Mesendoderm (in vitro differentiated cells): ENCODE results near the gene C2CD2L.

Experiments used
- DNase-seq: peaks from one replicate; pipeline ENCODE4 v3.0.0; 2013
- H2AK5ac ChIP-seq: 2 replicates; pipeline ENCODE4 v1.6.1; 2013; ENCODE audit warnings: low read length, inconsistent platforms
- H2BK120ac ChIP-seq: 2 replicates; pipeline ENCODE4 v1.6.1; 2013; ENCODE audit warnings: low read depth, mild to moderate bottlenecking, low read length, moderate library complexity, mixed read lengths
- H2BK15ac ChIP-seq: replicated peaks from 2 replicates; pipeline ENCODE4 v1.6.1; 2013; ENCODE audit warnings: low read depth, mild to moderate bottlenecking, moderate library complexity
- H2BK5ac ChIP-seq: 2 replicates; pipeline ENCODE4 v1.6.1; 2013; ENCODE audit warnings: low read length, inconsistent platforms
- H3K18ac ChIP-seq: 2 replicates; pipeline ENCODE4 v1.6.1; 2013; ENCODE audit warnings: mild to moderate bottlenecking, low read length, mixed read lengths
- H3K23ac ChIP-seq: one replicate; pipeline ENCODE4 v1.6.1; 2013; ENCODE audit warnings: low read length
- H3K27ac ChIP-seq: 2 replicates; pipeline ENCODE4 v1.5.1; 2013; ENCODE audit warnings: low read depth, mild to moderate bottlenecking, inconsistent platforms, low read length, moderate library complexity
- H3K27me3 ChIP-seq: 2 replicates; pipeline ENCODE4 v1.6.1; 2013; ENCODE audit warnings: low read length, control low read depth, mild to moderate bottlenecking, inconsistent platforms; ENCODE audit not compliant: insufficient read depth, poor library complexity
- H3K36me3 ChIP-seq: 2 replicates; pipeline ENCODE4 v1.6.1; 2013; ENCODE audit warnings: low read length, inconsistent platforms; ENCODE audit not compliant: control insufficient read depth, insufficient read depth
- H3K4ac ChIP-seq: one replicate; pipeline ENCODE4 v1.6.1; 2013; ENCODE audit warnings: low read depth, mild to moderate bottlenecking, low read length, moderate library complexity
- H3K4me1 ChIP-seq: 2 replicates; pipeline ENCODE4 v1.6.1; 2013; ENCODE audit warnings: low read depth, low read length, inconsistent platforms; ENCODE audit not compliant: control insufficient read depth
- H3K4me2 ChIP-seq: 2 replicates; pipeline ENCODE4 v1.6.1; 2013; ENCODE audit warnings: low read length
- H3K4me3 ChIP-seq: 2 replicates; pipeline ENCODE4 v1.5.1; 2013; ENCODE audit warnings: mild to moderate bottlenecking, low read length
- H3K56ac ChIP-seq: one replicate; pipeline ENCODE4 v1.6.1; 2013; ENCODE audit warnings: low read length
- H3K79me1 ChIP-seq: 2 replicates; pipeline ENCODE4 v1.6.1; 2013; ENCODE audit warnings: low read length, inconsistent platforms
- H3K79me2 ChIP-seq: 2 replicates; pipeline ENCODE4 v1.6.1; 2013; ENCODE audit warnings: mild to moderate bottlenecking, low read length; ENCODE audit not compliant: control insufficient read depth, insufficient read depth
- H3K9ac ChIP-seq: 2 replicates; pipeline ENCODE4 v1.6.1; 2013; ENCODE audit warnings: low read length, inconsistent platforms
- H4K5ac ChIP-seq: one replicate; pipeline ENCODE4 v1.6.1; 2013; ENCODE audit warnings: low read length
- H4K8ac ChIP-seq: one replicate; pipeline ENCODE4 v1.6.1; 2013; ENCODE audit warnings: low read depth, mild to moderate bottlenecking, control low read depth, low read length, moderate library complexity
- WGBS: extraction: QIAGEN DNeasy Blood & Tissue Kit; methylation state at CpG from one replicate; pipeline ENCODE4 v1.1.7; 2013; ENCODE audit warnings: low lambda C conversion rate, missing lambda C conversion rate; ENCODE audit not compliant: insufficient coverage; ENCODE audit errors: extremely low coverage; 5-methylcytosine and 5-hydroxymethylcytosine counted together

Gene C2CD2L

GRCh38 chr11:119152043-119152442 lies 44.9 kb downstream of the C2CD2L start:
- Histone ChIP-seq H3K9ac (no peak overlapping the region), H3K36me3 (no peaks in the 10 kb centered on the region), H3K4me3 (no peak overlapping the region), H3K18ac (no peak overlapping the region), H3K4ac (no peak overlapping the region), H3K23ac (no peak overlapping the region), H3K4me1 (peaks cover 3% of the 10 kb centered on the region), H4K5ac (no peak overlapping the region), H2BK15ac (no peak overlapping the region), H3K27me3 (peaks cover 8% of the 10 kb centered on the region), H3K79me2 (no peaks in the 10 kb centered on the region), H3K56ac (no peak overlapping the region), H2BK120ac (no peak overlapping the region), H3K27ac (no peak overlapping the region), H3K4me2 (no peak overlapping the region), H2AK5ac (no peak overlapping the region), H2BK5ac (no peak overlapping the region), H3K79me1 (no peaks in the 10 kb centered on the region), H4K8ac (no peak overlapping the region)
- WGBS, result no CpG with 5 or more reads among the region's 9 CpGs
- no peak for DNase-seq

GRCh38 chr11:119152604-119153003 lies 45.5 kb downstream of the C2CD2L start:
- no peak overlapping the region for H3K27ac ChIP-seq
- H4K8ac ChIP-seq, result no peak overlapping the region
- H3K9ac ChIP-seq, result no peak overlapping the region
- H3K4me1 ChIP-seq, result peaks cover 3% of the 10 kb centered on the region
- no peak overlapping the region for H4K5ac ChIP-seq
- WGBS, result 100% methylated on average over 3 of the region's 4 CpGs
- no peak overlapping the region for H3K4ac ChIP-seq
- H2BK5ac ChIP-seq, result no peak overlapping the region
- no peak for DNase-seq
- H3K27me3 ChIP-seq, result peaks cover 7% of the 10 kb centered on the region
- H3K4me3 ChIP-seq, result no peak overlapping the region
- no peak overlapping the region for H3K18ac ChIP-seq
- no peak overlapping the region for H2BK15ac ChIP-seq
- H3K4me2 ChIP-seq, result no peak overlapping the region
- H2BK120ac ChIP-seq, result no peak overlapping the region
- H3K79me1 ChIP-seq, result no peaks in the 10 kb centered on the region
- no peak overlapping the region for H2AK5ac ChIP-seq
- no peak overlapping the region for H3K23ac ChIP-seq
- no peak overlapping the region for H3K56ac ChIP-seq
- no peaks in the 10 kb centered on the region for H3K36me3 ChIP-seq
- H3K79me2 ChIP-seq, result no peaks in the 10 kb centered on the region

- peak; percentile 72 for DNase-seq
- H4K8ac ChIP-seq, result no peak overlapping the region
- no peak overlapping the region for H3K18ac ChIP-seq
- H2BK5ac ChIP-seq, result no peak overlapping the region
- H3K4me3 ChIP-seq, result no peak overlapping the region
- H3K79me2 ChIP-seq, result no peaks in the 10 kb centered on the region
- peaks cover 1% of the 10 kb centered on the region for H3K4me1 ChIP-seq
- no peaks in the 10 kb centered on the region for H3K79me1 ChIP-seq
- no peak overlapping the region for H2BK120ac ChIP-seq
- H3K27me3 ChIP-seq, result peaks cover 7% of the 10 kb centered on the region
- no peak overlapping the region for H3K4me2 ChIP-seq
- H3K36me3 ChIP-seq, result no peaks in the 10 kb centered on the region
- no peak overlapping the region for H3K56ac ChIP-seq
- H2AK5ac ChIP-seq, result no peak overlapping the region
- no CpG with 5 or more reads among the region's 9 CpGs for WGBS
- H3K23ac ChIP-seq, result no peak overlapping the region
- no peak overlapping the region for H3K27ac ChIP-seq
- H4K5ac ChIP-seq, result no peak overlapping the region
- H2BK15ac ChIP-seq, result no peak overlapping the region
- no peak overlapping the region for H3K4ac ChIP-seq
- no peak overlapping the region for H3K9ac ChIP-seq
Measured at GRCh38 chr11:119153049-119153818, 46.1 kb downstream of the C2CD2L start.

DNA sequence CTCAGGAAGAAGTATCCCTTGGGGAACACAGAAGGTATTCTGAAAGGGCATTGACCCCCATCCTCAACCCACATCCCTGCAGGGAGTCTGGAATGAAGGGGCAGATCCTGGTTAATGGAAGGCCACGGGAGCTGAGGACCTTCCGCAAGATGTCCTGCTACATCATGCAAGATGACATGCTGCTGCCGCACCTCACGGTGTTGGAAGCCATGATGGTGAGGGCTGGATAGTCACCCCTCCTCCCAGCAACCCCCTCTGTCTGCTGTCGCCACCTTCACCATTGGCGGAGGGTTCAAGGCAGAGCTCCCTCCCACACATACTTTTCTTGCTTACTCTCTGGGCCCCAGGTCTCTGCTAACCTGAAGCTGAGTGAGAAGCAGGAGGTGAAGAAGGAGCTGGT lies 47.0 kb downstream of the C2CD2L start:
- H4K5ac ChIP-seq, result no peak overlapping the region
- H3K27ac ChIP-seq, result no peak overlapping the region
- no peak for DNase-seq
- H3K56ac ChIP-seq, result no peak overlapping the region
- no peaks in the 10 kb centered on the region for H3K79me2 ChIP-seq
- H2BK120ac ChIP-seq, result no peak overlapping the region
- H3K18ac ChIP-seq, result no peak overlapping the region
- H4K8ac ChIP-seq, result no peak overlapping the region
- no peak overlapping the region for H2BK5ac ChIP-seq
- H2AK5ac ChIP-seq, result no peak overlapping the region
- no peak overlapping the region for H2BK15ac ChIP-seq
- H3K23ac ChIP-seq, result no peak overlapping the region
- H3K27me3 ChIP-seq, result peaks cover 7% of the 10 kb centered on the region
- H3K36me3 ChIP-seq, result no peaks in the 10 kb centered on the region
- H3K4me2 ChIP-seq, result no peak overlapping the region
- no peak overlapping the region for H3K4ac ChIP-seq
- H3K4me1 ChIP-seq, result no peaks in the 10 kb centered on the region
- H3K4me3 ChIP-seq, result no peak overlapping the region
- WGBS, result no CpG with 5 or more reads among the region's 6 CpGs
- H3K79me1 ChIP-seq, result no peaks in the 10 kb centered on the region
- no peak overlapping the region for H3K9ac ChIP-seq

- no peak overlapping the region for H3K23ac ChIP-seq
- H3K27ac ChIP-seq, result no peak overlapping the region
- no peak overlapping the region for H3K4ac ChIP-seq
- no peaks in the 10 kb centered on the region for H3K79me1 ChIP-seq
- H2AK5ac ChIP-seq, result no peak overlapping the region
- H2BK120ac ChIP-seq, result no peak overlapping the region
- no peak overlapping the region for H3K56ac ChIP-seq
- H3K4me3 ChIP-seq, result no peak overlapping the region
- no peak overlapping the region for H2BK15ac ChIP-seq
- no peak overlapping the region for H3K18ac ChIP-seq
- H4K8ac ChIP-seq, result no peak overlapping the region
- no CpG with 5 or more reads among the region's 8 CpGs for WGBS
- H3K79me2 ChIP-seq, result no peaks in the 10 kb centered on the region
- no peaks in the 10 kb centered on the region for H3K36me3 ChIP-seq
- no peaks in the 10 kb centered on the region for H3K4me1 ChIP-seq
- H3K4me2 ChIP-seq, result no peak overlapping the region
- DNase-seq, result peak; percentile 43
- H3K9ac ChIP-seq, result no peak overlapping the region
- H4K5ac ChIP-seq, result no peak overlapping the region
- H3K27me3 ChIP-seq, result no peaks in the 10 kb centered on the region
- H2BK5ac ChIP-seq, result no peak overlapping the region
Measured at GRCh38 chr11:119155733-119156492, 48.8 kb downstream of the C2CD2L start.
